GM19455 (cell line): ENCODE measurements around the gene MSMO1.
A peak's percentile ranks its signal among the peaks of the same experiment; 100 is the strongest.
"Not testable (repeated sequence)": the region's sequence is repeated elsewhere in the genome, so short reads cannot be mapped to it uniquely, and the experiment has no call there.

Experiments used
- ATAC-seq: cut with Tn5 transposase; IDR thresholded peaks from one replicate; pipeline ENCODE4 v1.9.1; 2021; ENCODE audit not compliant: unreplicated experiment

The MSMO1 gene

DNA sequence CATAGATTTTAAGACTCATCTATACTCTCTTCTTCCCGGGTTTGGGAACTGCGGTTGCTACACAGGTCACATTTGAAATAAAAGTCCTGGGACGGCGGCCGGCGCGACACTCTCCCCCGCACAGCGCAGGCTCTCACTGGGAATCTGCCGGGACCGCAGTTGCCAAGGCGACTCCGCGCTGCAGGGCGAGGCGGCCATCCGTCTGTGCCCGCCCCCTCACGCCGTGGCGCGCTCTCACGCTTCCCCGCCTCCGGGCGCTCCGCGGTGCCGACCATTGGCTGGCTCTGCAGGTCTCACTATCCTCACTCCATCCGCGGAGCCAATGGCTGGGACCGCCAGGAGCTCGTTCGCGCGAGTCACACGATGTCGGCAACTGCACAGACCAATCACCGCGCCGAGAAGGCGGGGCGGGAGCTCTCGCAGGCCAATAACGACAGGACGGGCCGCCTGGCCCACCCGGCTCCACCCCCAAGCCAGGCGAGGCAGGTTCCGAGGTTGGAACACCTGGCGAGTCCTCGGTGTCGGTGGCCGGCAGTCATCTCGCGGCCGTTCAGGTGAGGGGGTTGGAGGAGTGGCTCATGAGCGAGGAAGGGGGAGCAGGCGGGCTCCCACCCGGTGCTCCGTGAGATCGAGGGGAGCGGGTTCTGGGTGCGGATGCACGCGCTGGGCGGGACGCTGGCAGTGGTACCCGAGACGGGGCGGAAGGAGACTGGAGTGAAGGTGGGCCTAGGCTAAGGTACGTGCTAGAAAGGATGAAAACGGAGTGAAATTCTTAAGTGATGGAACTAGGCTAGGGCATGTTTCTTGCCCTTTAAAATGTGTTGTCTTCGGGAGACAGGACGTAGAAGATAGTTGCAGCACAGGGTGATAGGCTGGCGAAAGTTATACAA lies at the start of gene MSMO1:
Gene MSMO1 (plus strand): TSS at position 459 of the 890 bp plus-strand sequence. CDS start 5,702 bp downstream, outside the sequence.
- ATAC-seq: peak; percentile 98

DNA sequence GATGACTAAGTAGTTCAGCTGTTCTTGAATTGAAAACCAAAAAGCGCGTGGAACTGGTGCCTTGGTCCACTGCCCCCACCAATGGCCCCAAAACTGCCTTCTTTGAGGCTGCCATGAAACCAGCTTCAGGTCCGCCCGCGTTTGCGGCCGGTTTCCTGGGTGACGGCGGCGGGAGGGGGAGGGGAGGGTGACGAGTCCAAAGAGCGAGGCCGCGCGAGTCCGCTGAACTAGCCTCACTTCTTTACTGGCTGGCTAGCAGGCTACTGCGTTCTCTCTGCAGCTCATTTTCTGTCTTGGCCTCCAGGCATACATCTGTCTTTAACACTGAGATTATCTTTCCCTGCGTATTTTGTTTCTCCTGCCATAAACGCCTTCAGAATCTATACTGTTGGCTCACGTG lies 47.9 kb upstream of the MSMO1 start:
- not testable (repeated sequence) for ATAC-seq

DNA sequence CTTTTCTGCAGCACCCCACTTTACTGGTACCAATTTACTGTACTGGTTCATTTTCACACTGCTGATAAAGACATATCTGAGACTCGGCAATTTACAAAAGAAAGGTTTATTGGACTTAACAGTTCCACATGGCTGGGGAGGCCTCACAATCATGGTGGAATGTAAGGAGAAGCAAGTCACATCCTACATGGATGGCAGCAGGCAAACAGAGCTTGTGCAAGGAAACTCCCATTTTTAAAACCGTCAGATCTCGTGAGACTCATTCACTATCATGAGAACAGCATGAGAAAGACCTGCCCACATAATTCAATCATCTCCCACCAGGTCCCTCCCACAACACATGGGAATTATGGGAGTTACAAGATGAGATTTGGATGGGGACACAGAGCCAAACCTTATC lies 42.8 kb upstream of the MSMO1 start:
- not testable (repeated sequence) for ATAC-seq

DNA sequence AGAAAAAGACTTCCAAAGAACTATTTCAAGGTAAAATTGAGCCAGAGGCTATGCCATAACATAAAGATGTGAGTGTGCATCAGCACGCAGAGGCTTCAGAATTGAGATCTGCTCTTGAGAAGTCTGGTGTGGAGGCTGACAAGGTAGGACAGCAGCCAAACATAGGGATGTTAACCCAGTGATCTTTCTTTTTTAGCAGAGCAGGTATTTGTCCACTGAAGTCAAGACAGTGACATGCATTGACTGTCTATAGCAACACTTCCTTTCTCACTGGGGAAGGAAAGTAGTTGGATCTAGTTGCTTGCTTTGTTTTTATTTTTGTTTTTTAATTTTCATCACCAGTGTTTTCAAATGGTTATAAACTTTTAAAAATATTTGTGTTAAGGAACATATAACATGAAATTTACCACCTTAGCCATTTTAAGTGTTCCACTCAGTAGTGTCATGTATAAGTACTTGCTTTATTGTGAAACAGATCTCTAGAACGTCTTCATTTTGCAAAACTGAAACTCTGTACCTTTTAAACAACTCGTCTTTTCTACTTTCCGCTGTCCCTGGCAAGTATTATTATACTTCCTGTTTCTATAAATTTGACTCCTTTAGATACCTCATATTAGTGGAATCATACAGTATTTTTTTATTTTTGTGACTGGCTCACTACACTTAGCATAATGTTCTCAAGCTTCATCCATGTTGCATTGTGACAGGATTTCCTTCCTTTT lies 40.7 kb upstream of the MSMO1 start:
- peak; percentile 81 for ATAC-seq

DNA sequence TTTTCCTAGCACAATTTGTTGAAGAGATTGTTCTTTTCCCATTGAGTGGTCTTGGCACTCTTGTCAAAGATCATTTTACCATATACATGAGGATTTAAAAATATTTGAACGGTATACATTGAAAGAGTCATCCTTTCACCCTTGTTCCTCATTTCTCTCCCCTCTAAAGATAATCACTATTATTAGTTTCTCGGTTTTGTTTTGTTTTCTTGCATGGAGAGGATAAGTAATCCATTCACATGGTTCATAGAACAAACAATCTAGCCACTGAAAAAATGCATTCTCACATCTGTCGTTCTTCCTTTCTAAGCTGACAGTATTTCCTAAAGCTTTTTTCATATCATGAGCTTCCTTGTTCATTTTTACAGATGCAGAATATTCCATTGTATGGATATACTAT lies 39.2 kb upstream of the MSMO1 start:
- no peak for ATAC-seq

DNA sequence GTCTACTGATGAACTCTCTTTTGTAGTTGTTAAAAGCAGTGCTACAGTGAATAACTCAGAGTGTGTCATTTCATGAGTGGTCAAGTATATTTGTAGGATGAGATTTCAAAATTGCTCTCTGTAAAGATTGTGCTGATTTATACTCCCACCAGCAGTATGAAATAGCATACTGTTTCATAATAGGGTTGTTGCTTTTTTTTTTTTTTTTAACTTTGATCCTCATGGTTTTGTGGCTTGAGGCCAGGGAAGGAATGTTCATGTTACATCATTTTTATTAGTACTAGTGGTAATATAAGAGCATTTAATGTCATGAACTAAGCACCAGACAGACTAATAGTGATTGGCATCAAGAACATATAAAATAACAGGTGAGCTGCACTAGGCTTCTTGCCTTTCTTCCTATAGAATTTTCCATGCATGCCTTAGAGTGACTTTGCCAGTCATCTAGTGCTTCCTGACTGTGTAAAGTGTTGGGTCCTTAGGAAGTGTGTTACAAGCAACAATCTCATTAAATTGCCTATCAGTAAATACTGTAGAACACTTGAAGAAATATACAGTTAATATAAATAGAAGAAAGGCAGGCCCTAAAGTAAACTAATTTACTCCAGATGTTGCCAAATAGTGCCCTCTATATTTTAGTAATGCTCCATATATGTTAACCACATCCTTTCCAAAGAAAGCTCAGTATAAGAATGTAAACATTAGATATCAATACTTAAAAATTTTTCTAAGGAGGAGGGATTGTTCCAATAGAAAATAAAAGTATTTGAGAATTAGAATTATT lies 38.6 kb upstream of the MSMO1 start:
- ATAC-seq: no peak

DNA sequence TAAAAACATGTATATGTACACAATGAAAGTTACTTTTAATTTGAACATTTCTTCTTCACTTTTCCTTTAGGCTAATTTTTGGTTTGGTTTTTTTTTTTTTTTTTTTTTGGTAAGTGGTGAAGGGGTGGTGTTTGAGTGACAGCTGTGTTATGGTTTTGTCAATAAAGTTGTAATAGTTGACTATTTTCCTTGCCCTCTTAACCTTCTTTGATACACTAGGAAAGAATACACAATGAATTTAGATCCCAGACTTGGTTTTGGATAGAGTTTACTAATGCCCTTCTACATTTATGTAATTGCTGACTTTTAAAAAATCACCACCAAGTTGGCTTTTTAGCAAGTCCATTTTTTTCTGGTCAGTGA lies 38.1 kb upstream of the MSMO1 start:
- no peak for ATAC-seq

DNA sequence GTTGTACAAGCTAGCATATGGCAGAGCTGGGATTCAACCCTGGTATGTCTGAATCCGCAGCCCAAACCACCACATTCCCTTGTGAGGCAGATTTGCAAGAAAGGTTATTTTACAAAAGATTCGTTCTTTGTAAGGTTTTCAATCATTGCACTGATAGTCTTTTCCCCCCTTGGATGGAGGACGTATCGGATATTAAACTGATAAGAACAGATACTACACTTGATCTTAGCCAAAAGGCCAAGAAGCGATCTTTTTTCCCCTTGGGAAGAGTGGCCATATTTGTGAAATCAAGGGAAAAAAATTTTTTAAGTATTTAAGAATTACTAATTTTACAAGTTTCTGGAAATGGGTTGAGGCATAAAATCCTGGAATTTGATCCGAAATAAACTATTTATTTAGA lies 34.4 kb upstream of the MSMO1 start:
- no peak for ATAC-seq

DNA sequence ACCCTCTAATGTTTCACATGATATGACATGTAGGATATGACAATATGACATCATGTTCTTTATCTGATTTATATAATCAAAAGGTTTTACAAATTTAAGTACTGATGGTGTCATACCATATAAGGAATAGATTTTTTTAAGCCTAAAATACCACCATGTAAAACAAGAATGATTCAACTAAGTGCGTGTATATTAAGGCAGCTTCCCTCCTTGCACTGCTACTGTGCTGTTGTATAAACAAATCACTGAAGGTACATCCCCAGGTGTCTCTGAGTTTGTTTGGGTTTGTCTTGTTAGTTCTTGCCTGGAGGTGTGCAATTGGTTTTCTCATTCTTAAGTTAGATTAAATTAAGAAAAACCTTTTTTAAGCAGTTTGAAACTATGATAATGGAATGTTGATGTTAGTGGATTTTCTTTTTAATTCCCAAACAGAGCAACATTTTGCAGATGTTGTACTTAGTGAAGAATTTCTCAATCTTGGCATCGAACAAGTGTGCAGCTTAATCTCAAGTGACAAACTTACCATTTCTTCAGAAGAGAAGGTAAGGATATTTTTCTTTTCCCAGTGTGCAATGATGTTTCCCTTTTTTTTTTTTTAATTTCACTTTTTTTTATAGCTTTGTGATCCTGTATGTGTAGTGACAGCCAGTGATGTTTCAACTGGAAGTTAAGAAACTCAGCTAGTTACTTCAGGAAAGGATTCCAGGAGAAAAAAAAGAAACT lies 33.4 kb upstream of the MSMO1 start:
- ATAC-seq: no peak

DNA sequence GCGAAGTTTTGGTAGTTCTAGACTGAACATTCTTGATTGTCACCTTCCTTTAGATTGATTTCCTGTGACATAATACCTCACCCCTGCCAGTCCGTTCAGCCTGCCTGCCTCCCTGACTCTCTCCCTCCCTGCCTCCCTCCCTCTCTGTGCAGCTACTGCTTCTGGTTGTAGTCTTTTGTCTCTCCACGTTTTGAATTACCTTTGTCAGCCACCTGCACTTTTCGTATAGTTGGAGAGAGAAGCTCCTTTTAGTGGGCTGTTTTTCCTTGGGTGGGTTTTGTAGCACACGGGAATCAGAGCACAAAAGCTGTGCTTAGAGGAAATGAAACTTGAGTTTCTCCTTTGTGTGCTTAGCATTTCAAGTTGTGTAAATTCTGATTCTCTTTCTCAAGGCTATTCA lies 32.6 kb upstream of the MSMO1 start:
- peak; percentile 87 for ATAC-seq

DNA sequence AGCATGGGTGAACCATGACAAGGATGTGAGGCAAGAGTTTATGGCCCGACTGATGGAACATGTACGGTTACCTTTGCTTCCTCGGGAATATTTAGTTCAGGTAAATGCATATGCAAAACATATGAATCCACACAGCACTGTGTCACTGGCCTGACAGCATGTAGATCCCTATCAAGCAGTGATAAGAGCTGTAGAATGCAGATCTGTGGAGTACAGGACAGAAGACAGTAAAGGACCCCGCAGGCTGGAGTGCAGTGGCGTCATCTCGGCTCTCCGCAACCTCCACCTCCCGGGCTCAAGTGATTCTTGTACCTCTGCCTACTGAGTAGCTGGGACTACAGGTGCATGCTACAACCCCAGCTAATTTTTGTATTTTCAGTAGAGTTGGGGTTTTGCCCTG lies 29.8 kb upstream of the MSMO1 start:
- no peak for ATAC-seq

DNA sequence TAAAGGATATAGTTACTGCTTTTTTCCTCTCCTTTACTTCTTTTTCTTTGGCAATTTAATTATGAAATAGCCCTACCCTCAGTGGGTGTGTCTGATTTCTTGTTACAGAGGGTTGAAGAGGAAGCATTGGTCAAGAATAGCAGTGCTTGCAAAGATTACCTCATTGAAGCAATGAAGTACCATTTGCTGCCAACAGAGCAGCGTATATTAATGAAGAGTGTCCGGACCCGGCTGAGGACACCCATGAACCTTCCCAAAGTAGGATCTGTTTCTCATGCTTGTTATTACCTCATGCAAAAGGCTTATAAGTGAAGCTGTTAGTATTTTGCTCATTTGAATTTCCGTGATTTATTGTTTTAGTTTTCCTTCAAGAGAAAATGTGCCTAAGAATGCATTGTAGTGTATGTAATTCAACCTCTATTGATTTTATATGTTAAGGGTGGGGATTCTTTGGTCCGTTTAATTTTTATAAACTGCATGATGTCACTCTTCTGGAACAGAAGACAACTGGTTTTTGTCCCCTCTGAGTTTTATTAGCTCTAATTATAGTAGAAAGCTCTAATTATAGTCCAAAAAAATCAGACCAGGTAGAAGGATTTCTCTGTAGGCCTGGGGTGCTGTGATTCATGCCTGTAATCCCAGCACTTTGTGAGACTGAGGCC lies 27.9 kb upstream of the MSMO1 start:
- ATAC-seq: no peak

DNA sequence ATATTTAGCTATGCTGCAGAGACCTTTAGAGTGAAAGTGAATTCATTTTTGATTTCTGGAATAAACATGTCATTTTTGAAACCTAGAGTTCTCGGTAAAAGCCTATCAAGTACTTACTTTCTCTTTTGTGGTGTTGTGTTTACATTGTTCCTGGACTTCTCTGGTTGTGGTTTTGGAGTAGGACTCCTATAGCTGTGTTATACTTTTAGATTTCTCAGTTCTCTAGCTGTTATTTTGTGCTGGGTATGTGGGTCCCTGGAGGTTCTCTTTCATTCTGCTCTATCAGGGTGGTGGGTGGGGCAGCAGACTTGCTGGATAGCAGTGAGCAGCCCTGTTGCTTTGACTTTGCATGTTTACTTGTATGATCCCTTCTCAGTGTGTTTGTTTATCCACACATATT lies 25.6 kb upstream of the MSMO1 start:
- ATAC-seq: peak; percentile 78

DNA sequence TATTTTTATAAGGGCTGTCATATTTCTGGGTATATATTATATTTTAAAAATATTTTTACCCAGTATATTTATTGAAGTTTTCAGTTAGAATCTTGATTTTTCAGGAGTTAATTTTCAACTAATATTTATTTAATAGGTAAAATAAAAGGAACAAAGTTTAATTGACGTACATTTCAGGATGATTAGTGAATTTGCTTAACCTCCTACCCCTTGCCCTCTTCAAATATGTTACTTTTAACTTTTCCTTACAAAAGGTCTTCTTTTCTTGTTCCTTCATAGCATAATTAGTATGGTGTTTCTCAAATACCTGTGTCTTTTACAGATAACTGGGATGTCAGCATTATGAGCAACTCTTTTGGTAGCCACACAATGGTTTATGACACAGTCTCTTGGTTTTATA lies 24.8 kb upstream of the MSMO1 start:
- ATAC-seq: no peak

DNA sequence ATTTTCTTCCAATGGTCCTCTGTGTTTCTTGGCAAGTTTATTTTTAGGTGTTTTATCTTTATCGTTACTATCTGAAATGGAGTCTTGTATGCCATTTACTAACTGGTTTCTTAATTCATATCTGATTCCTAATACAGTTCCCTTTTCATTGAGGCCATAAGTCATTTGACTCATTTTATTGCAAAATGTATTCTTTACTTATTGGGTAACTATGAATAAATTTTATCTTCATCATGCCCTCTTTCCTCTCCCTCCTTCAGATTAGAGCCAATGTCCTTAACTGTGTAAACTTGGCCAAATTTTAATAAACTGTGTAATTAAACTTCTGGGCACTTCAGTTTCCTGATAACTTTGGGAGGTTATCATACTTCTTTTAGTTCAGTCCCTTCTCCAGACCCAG lies 19.3 kb upstream of the MSMO1 start:
- ATAC-seq: no peak

DNA sequence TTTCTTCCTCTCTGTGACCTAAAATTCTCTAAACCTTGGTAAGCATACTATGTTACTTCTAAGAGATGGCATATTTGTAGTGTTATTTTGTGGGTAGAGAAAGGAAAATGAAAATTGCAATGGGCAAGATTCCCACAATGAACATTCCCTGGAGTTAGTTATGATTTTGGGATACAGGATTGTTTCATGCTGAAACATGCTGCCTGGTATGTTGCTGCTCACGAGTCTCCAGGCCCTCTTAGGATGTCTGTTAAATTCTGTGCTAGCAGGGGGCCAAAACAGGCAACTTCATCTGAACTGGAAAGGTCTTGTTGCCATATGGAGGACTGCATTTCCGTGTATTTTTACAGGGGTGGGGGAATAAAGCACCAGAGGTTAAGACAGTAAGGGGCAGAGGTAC lies 18.9 kb upstream of the MSMO1 start:
- no peak for ATAC-seq

DNA sequence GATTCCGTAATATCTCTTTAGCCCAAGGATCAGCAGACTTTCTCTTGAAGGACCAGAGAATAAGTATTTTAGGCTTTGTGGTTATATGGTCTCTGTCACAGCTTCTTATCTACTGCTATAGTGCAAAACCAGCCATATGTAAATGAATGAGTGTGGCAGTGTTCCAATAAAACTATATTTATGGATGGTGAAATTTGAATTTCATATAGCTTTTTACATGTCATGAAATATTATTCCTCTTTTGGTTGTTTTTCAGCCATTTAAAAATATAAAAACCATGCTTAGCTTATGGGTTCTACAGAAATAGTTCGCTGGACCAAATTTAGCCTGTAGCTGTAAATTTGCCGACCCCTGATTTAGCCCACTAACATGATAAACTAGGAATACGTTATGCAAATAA lies 18.0 kb upstream of the MSMO1 start:
- no peak for ATAC-seq

DNA sequence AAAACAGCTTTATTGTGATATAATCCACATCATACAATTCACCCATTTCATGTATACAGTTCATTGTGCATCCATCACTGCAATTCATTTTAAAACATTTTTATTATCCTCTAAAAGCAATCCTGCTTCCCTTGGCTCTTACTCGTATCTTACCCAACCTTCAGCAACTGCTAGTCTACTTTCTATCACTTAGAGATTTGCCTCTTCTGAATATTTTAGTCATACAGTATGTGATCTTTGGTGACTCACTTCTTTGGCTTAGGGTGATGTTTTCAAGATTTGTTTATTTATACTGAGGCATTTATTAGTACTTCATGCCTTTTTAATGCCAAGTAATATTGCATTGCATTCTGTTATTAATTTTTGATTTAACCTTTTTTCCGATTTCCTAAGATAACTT lies 15.0 kb upstream of the MSMO1 start:
- ATAC-seq: no peak

DNA sequence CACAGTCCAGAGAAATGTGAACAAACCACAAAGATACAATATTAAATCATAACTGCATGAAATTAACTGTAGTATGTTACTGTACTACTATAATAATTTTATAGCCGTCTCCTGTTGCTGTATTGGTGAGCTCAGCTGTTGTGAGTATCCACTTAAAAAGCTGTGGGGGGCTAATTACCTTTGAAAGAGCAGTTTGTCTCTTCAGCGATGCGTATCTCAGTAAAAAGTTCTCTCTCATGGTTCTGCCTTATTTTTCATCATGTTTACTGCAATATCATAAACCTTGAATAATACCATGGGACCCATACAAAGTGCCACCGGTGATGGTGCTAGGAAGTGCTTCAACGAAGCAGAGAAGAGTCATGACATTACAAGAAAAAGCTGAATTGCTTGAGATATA lies 8.4 kb upstream of the MSMO1 start:
- ATAC-seq: no peak

DNA sequence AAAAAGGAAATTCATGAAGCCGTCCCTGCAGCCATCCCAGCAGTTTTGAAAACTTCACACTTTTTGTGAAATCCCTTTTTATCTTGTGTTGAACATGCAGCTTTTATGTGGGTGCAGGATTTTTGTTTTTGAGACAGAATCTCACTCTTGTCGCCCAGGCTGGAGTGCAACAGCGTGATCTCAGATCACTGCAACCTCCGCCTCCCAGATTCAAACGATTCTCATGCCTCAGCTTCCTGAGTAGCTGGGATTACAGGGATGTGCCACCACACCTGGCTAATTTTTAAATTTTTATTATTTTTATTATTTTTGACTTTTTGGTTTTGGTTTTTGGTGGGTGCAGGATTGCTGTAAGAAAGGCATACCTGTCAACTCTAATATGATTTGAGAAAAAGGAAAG lies 8.0 kb upstream of the MSMO1 start:
- ATAC-seq: no peak
